ENCODE data around the gene HAUS3. TPM values are rescaled to one million over a fixed set of nuclear protein-coding genes. Genes with fewer than 3 reads are reported as not detected.

Gene HAUS3
- total and polyA plus RNA-seq, 2 of the 13 experiments (the other 11 are each of a cell fraction or from before 2014, with no cell fraction given): 3.9 to 12.6 TPM

GRCh38 chr4:2262145-2262943 lies 20.4 kb upstream of the HAUS3 start (continued):
- TF ChIP-seq, protein P1, sequence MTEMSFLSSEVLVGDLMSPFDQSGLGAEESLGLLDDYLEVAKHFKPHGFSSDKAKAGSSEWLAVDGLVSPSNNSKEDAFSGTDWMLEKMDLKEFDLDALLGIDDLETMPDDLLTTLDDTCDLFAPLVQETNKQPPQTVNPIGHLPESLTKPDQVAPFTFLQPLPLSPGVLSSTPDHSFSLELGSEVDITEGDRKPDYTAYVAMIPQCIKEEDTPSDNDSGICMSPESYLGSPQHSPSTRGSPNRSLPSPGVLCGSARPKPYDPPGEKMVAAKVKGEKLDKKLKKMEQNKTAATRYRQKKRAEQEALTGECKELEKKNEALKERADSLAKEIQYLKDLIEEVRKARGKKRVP (CRISPR knock-in tag; IDR thresholded peaks at IDR 0.05): no peak
- TF ChIP-seq KIAA2018 (CRISPR knock-in tag; IDR thresholded peaks at IDR 0.05; ENCODE audit: borderline replicate concordance): no peak
- TF ChIP-seq HNF4A (CRISPR knock-in tag; IDR thresholded peaks at IDR 0.05): no peak
- no peak for TF ChIP-seq DNMT3B (CRISPR knock-in tag; conservative IDR thresholded peaks at IDR 0.05)
- TF ChIP-seq MLLT10 (CRISPR knock-in tag; IDR thresholded peaks at IDR 0.05): no peak
- no peak for TF ChIP-seq ZMYM2 (CRISPR knock-in tag; IDR thresholded peaks at IDR 0.05)
- 0 out of 2 replicates have a peak, but pooled peaks have one; percentile 50 for TF ChIP-seq ZNF776 (CRISPR knock-in tag; IDR thresholded peaks at IDR 0.05)
- TF ChIP-seq GATAD2A (CRISPR knock-in tag; IDR thresholded peaks at IDR 0.05): no peak
- no peak for TF ChIP-seq ZNF496 (CRISPR knock-in tag; IDR thresholded peaks at IDR 0.05; ENCODE audit: insufficient replicate concordance)
- TF ChIP-seq IKZF1 (IDR thresholded peaks at IDR 0.05): no peak
- TF ChIP-seq FOXO4 (CRISPR knock-in tag; conservative IDR thresholded peaks at IDR 0.05): no peak
- no peak for TF ChIP-seq SNRNP70 (IDR thresholded peaks at IDR 0.05; ENCODE audit: low read depth, low read length)
- TF ChIP-seq ZNF468 (CRISPR knock-in tag; IDR thresholded peaks at IDR 0.05): no peak
- no peak for TF ChIP-seq LBX2 (CRISPR knock-in tag; IDR thresholded peaks at IDR 0.05; ENCODE audit: borderline replicate concordance)
- TF ChIP-seq HDAC6 (IDR thresholded peaks at IDR 0.05; ENCODE audit: low read depth, low read length): no peak
- peak; percentile 67 for TF ChIP-seq MXD4 (CRISPR knock-in tag; IDR thresholded peaks at IDR 0.05)
- no peak for TF ChIP-seq GABPA (IDR thresholded peaks at IDR 0.05; ENCODE audit: low read depth, low read length)
- TF ChIP-seq GABPA (CRISPR knock-in tag; IDR thresholded peaks at IDR 0.05; ENCODE audit: low read depth): no peak
- no peak for TF ChIP-seq ZC3H4 (CRISPR knock-in tag; IDR thresholded peaks at IDR 0.05; ENCODE audit: borderline replicate concordance)
- TF ChIP-seq MTA3 (CRISPR knock-in tag; IDR thresholded peaks at IDR 0.05): no peak

All from HepG2 (cell line).